LNCaP clone FGC (cell line): ENCODE data around the gene CUZD1.

Experiments
- DNase-seq: peaks from one replicate; pipeline ENCODE4 v3.0.0-alpha.2; 2011; ENCODE audit warnings: low read depth
- H3K4me3 ChIP-seq: 2 replicates; pipeline ENCODE4 v1.5.1; 2011; ENCODE audit warnings: mild to moderate bottlenecking, low read depth, low read length, control low read depth
- CTCF ChIP-seq: IDR thresholded peaks from 2 replicates; pipeline ENCODE4 v1.5.1; 2012; ENCODE audit warnings: mild to moderate bottlenecking; ENCODE audit not compliant: control insufficient read depth, insufficient read depth; ENCODE audit errors: extremely low read depth

CUZD1 gene

GRCh38 chr10:122847782-122848604 lies 2.3 kb upstream of the CUZD1 start:
- no peak for DNase-seq
- TF ChIP-seq CTCF = no peak
- no peak overlapping the region for H3K4me3 ChIP-seq

- no peak for TF ChIP-seq CTCF
- H3K4me3 ChIP-seq = no peak overlapping the region
- DNase-seq = no peak
These were observed 1.5 kb downstream of the CUZD1 start for GRCh38 chr10:122844146-122844545.

GRCh38 chr10:122841569-122841968 lies 4.1 kb downstream of the CUZD1 start:
- TF ChIP-seq CTCF = no peak
- H3K4me3 ChIP-seq = no peak overlapping the region
- DNase-seq = no peak

GRCh38 chr10:122839505-122839904 lies 6.2 kb downstream of the CUZD1 start:
- no peak overlapping the region for H3K4me3 ChIP-seq
- no peak for TF ChIP-seq CTCF
- no peak for DNase-seq

GRCh38 chr10:122838880-122839279 lies 6.8 kb downstream of the CUZD1 start:
- DNase-seq = no peak
- no peak overlapping the region for H3K4me3 ChIP-seq

GRCh38 chr10:122835908-122836307 lies 9.7 kb downstream of the CUZD1 start:
- H3K4me3 ChIP-seq = no peak overlapping the region
- no peak for TF ChIP-seq CTCF
- no peak for DNase-seq

More at GRCh38 chr10:122838880-122839279, 6.8 kb downstream of the CUZD1 start:
- no peak for TF ChIP-seq CTCF

GRCh38 chr10:122830965-122831353 lies 14.7 kb downstream of the CUZD1 start:
- no peak overlapping the region for H3K4me3 ChIP-seq
- DNase-seq = no peak
- TF ChIP-seq CTCF = no peak
